ENCODE measurements around the gene MARK2. TPM values are rescaled to one million over a fixed set of nuclear protein-coding genes. Genes with fewer than 3 reads are reported as not detected.

The MARK2 gene
- total and polyA plus RNA-seq, 2 donors (not counting 1 experiment from before 2014, with no cell fraction given), result 6.4 to 12.3 TPM

- Histone ChIP-seq H3K4me3 (replicated peaks in 1 of 4; ENCODE audit: control extremely low read depth in 1 of 4, insufficient read depth in 1 of 4, low read depth in 3 of 4, low read length in 4 of 4) (no peak overlapping the region), H4K20me1 (ENCODE audit: control insufficient read depth, extremely low read depth, insufficient read depth, low read length) (no peaks in the 10 kb centered on the region), H3K9me3 (ENCODE audit: control insufficient read depth, insufficient read depth, low read depth, low read length) (no peaks in the 10 kb centered on the region), H2AFZ (ENCODE audit: low read length) (no peak overlapping the region), H3K27ac (ENCODE audit: insufficient read depth, low read length) (no peak overlapping the region), H3K36me3 (ENCODE audit: control insufficient read depth, insufficient read depth, low read length) (peaks cover 38% of the 10 kb centered on the region), H3K79me2 (ENCODE audit: control insufficient read depth, insufficient read depth, low read length) (no peaks in the 10 kb centered on the region), H3K27me3 (ENCODE audit: control insufficient read depth, insufficient read depth, low read length) (no peaks in the 10 kb centered on the region), H3K4me1 (ENCODE audit: control insufficient read depth, extremely low read depth, insufficient read depth, low read length) (peaks cover 3% of the 10 kb centered on the region), H3K9ac (ENCODE audit: insufficient read depth, low read length) (no peak overlapping the region), H3K4me2 (ENCODE audit: extremely low read depth, insufficient read depth, low read length) (no peak overlapping the region)
- DNase-seq (ENCODE audit: low read depth in 2 of 2), result no peak
- TF ChIP-seq CTCF (conservative IDR thresholded peaks at IDR 0.05 in 1 of 2, IDR thresholded peaks at IDR 0.05 in 1 of 2; ENCODE audit: low read depth in 1 of 2, low read length in 2 of 2), result no peak
- no peak for TF ChIP-seq EZH2 (IDR thresholded peaks at IDR 0.05; ENCODE audit: low read length, missing control alignments)
Measured at GRCh38 chr11:63903884-63904283, 65.0 kb downstream of the MARK2 start.

GRCh38 chr11:63904743-63905142 is 65.8 kb downstream of the MARK2 start:
- Histone ChIP-seq H3K9me3 (ENCODE audit: control insufficient read depth, insufficient read depth, low read depth, low read length) (no peaks in the 10 kb centered on the region), H2AFZ (ENCODE audit: low read length) (no peak overlapping the region), H3K36me3 (ENCODE audit: control insufficient read depth, insufficient read depth, low read length) (peaks cover 35% of the 10 kb centered on the region), H3K27me3 (ENCODE audit: control insufficient read depth, insufficient read depth, low read length) (no peaks in the 10 kb centered on the region), H3K4me1 (ENCODE audit: control insufficient read depth, extremely low read depth, insufficient read depth, low read length) (peaks cover 3% of the 10 kb centered on the region), H3K79me2 (ENCODE audit: control insufficient read depth, insufficient read depth, low read length) (no peaks in the 10 kb centered on the region), H3K4me3 (replicated peaks in 1 of 4; ENCODE audit: control extremely low read depth in 1 of 4, insufficient read depth in 1 of 4, low read depth in 3 of 4, low read length in 4 of 4) (no peak overlapping the region), H3K27ac (ENCODE audit: insufficient read depth, low read length) (no peak overlapping the region), H3K4me2 (ENCODE audit: extremely low read depth, insufficient read depth, low read length) (no peak overlapping the region), H4K20me1 (ENCODE audit: control insufficient read depth, extremely low read depth, insufficient read depth, low read length) (no peaks in the 10 kb centered on the region), H3K9ac (ENCODE audit: insufficient read depth, low read length) (no peak overlapping the region)
- no peak for DNase-seq (ENCODE audit: low read depth in 2 of 2)
- no peak for TF ChIP-seq CTCF (conservative IDR thresholded peaks at IDR 0.05 in 1 of 2, IDR thresholded peaks at IDR 0.05 in 1 of 2; ENCODE audit: low read depth in 1 of 2, low read length in 2 of 2)
- no peak for TF ChIP-seq EZH2 (IDR thresholded peaks at IDR 0.05; ENCODE audit: low read length, missing control alignments)

DNA sequence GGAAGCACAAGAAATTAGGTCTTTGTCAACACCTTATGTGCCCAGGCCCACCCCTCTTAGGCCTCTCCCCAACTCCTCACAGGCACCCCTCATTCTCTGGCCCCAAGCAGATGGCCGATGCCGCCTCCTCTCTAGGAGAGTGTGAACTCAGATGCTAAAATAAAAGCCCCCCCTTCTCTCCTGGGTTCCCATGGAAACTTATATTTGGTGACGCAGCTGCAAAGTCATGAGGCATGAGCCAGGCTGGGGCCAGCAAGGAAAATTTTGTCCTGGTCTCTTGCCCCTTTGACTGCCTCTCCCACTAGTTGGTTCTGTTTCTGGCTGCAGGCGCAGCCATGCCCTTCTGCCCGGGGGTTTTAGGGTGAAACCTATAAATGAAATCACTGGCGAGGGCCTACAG is 66.3 kb downstream of the MARK2 start:
- no peak overlapping the region for H3K4me2 ChIP-seq (ENCODE audit: extremely low read depth, insufficient read depth, low read length)
- H3K9me3 ChIP-seq (ENCODE audit: control insufficient read depth, insufficient read depth, low read depth, low read length), result no peaks in the 10 kb centered on the region
- no peaks in the 10 kb centered on the region for H3K79me2 ChIP-seq (ENCODE audit: control insufficient read depth, insufficient read depth, low read length)
- no peak for DNase-seq (ENCODE audit: low read depth in 2 of 2)
- no peak overlapping the region for H3K9ac ChIP-seq (ENCODE audit: insufficient read depth, low read length)
- H3K36me3 ChIP-seq (ENCODE audit: control insufficient read depth, insufficient read depth, low read length), result peaks cover 34% of the 10 kb centered on the region
- no peak overlapping the region for H2AFZ ChIP-seq (ENCODE audit: low read length)
- no peaks in the 10 kb centered on the region for H3K27me3 ChIP-seq (ENCODE audit: control insufficient read depth, insufficient read depth, low read length)
- no peaks in the 10 kb centered on the region for H4K20me1 ChIP-seq (ENCODE audit: control insufficient read depth, extremely low read depth, insufficient read depth, low read length)
- no peak overlapping the region for H3K4me3 ChIP-seq (replicated peaks in 1 of 4; ENCODE audit: control extremely low read depth in 1 of 4, insufficient read depth in 1 of 4, low read depth in 3 of 4, low read length in 4 of 4)
- no peak for TF ChIP-seq CTCF (conservative IDR thresholded peaks at IDR 0.05 in 1 of 2, IDR thresholded peaks at IDR 0.05 in 1 of 2; ENCODE audit: low read depth in 1 of 2, low read length in 2 of 2)
- TF ChIP-seq EZH2 (IDR thresholded peaks at IDR 0.05; ENCODE audit: low read length, missing control alignments), result no peak
- peak overlapping the region; percentile 27 for H3K27ac ChIP-seq (ENCODE audit: insufficient read depth, low read length)
- H3K4me1 ChIP-seq (ENCODE audit: control insufficient read depth, extremely low read depth, insufficient read depth, low read length), result peaks cover 3% of the 10 kb centered on the region
